SK-N-SH treated with all-trans-retinoic acid at 6 μM for 48 hours (cell line): ENCODE measurements around the gene C1QTNF9.

Experiments used
- ATAC-seq: fragments of 200-7000 bp; cut with Tn5 transposase; 3 replicates; pipeline ENCODE4 v1.9.1; 2020; ENCODE audit warnings: mild to moderate bottlenecking, moderate library complexity
- ARNTL ChIP-seq: fragments of 450-650 bp; formaldehyde crosslinking; IDR thresholded peaks from 2 replicates; pipeline ENCODE4 v1.5.0; 2020; ENCODE audit warnings: low read depth, mild to moderate bottlenecking, moderate library complexity, borderline replicate concordance
- BACH2 ChIP-seq: fragments of 250-450 bp; sonication (Bioruptor Pico); IDR thresholded peaks from 2 replicates; pipeline ENCODE4 v1.9.0; 2021; ENCODE audit warnings: mild to moderate bottlenecking, borderline replicate concordance
- CSDC2 ChIP-seq: fragments of 250-450 bp; sonication (Bioruptor Pico); IDR thresholded peaks from 2 replicates; pipeline ENCODE4 v1.5.0; 2020; ENCODE audit warnings: mild to moderate bottlenecking, moderate library complexity
- ESRRG ChIP-seq: fragments of 250-450 bp; sonication (Bioruptor Pico); IDR thresholded peaks from 2 replicates; pipeline ENCODE4 v1.6.1; 2021; ENCODE audit warnings: mild to moderate bottlenecking
- GLIS3 ChIP-seq: fragments of 250-450 bp; sonication (Bioruptor Pico); IDR thresholded peaks from 2 replicates; pipeline ENCODE4 v1.5.0; 2020; ENCODE audit warnings: mild to moderate bottlenecking, moderate library complexity
- ISL1 ChIP-seq: fragments of 250-450 bp; sonication (Bioruptor Pico); IDR thresholded peaks from 2 replicates; pipeline ENCODE4 v2.1.2; 2022; ENCODE audit warnings: mild to moderate bottlenecking, moderate library complexity
- OSR1 ChIP-seq: fragments of 250-450 bp; sonication (Bioruptor Pico); IDR thresholded peaks from 2 replicates; pipeline ENCODE4 v1.8.0; 2022; ENCODE audit warnings: moderate library complexity, mild to moderate bottlenecking, inconsistent platforms
- PATZ1 ChIP-seq: fragments of 250-450 bp; sonication (Bioruptor Pico); IDR thresholded peaks from 2 replicates; pipeline ENCODE4 v1.8.0; 2020; ENCODE audit warnings: mild to moderate bottlenecking, moderate library complexity, borderline replicate concordance
- PPARA ChIP-seq: fragments of 250-450 bp; sonication (Bioruptor Pico); IDR thresholded peaks from 2 replicates; pipeline ENCODE4 v1.5.0; 2020; ENCODE audit warnings: mild to moderate bottlenecking, borderline replicate concordance
- RARB ChIP-seq: fragments of 250-450 bp; sonication (Bioruptor Pico); IDR thresholded peaks from 2 replicates; pipeline ENCODE4 v1.8.0; 2021; ENCODE audit warnings: mild to moderate bottlenecking, moderate library complexity
- SNAI2 ChIP-seq: fragments of 250-450 bp; sonication (Bioruptor Pico); IDR thresholded peaks from 2 replicates; pipeline ENCODE4 v1.5.0; 2020; ENCODE audit warnings: mild to moderate bottlenecking, moderate library complexity
- TCF4 ChIP-seq: fragments of 250-450 bp; sonication (Bioruptor Pico); IDR thresholded peaks from 2 replicates; pipeline ENCODE4 v1.8.0; 2021; ENCODE audit warnings: mild to moderate bottlenecking, moderate library complexity, borderline replicate concordance
- TOX ChIP-seq: fragments of 250-450 bp; sonication (Bioruptor Pico); IDR thresholded peaks from 2 replicates; pipeline ENCODE4 v1.8.0; 2021; ENCODE audit warnings: mild to moderate bottlenecking, moderate library complexity, borderline replicate concordance
- ZC3H10 ChIP-seq: fragments of 250-450 bp; sonication (Bioruptor Pico); IDR thresholded peaks from 2 replicates; pipeline ENCODE4 v1.5.1; 2021; ENCODE audit warnings: mild to moderate bottlenecking, moderate library complexity
- ZFP3 ChIP-seq: fragments of 250-450 bp; sonication (Bioruptor Pico); IDR thresholded peaks from 2 replicates; pipeline ENCODE4 v1.5.0; 2020; ENCODE audit warnings: mild to moderate bottlenecking, moderate library complexity
- ZFP30 ChIP-seq: fragments of 450-650 bp; formaldehyde crosslinking; IDR thresholded peaks from 2 replicates; pipeline ENCODE4 v1.5.0; 2022; ENCODE audit warnings: mild to moderate bottlenecking, moderate library complexity
- ZNF565 ChIP-seq: fragments of 450-650 bp; formaldehyde crosslinking; conservative IDR thresholded peaks from 2 replicates; pipeline ENCODE4 v1.5.0; 2020; ENCODE audit warnings: low read depth, mild to moderate bottlenecking, moderate library complexity
- ZNF8 ChIP-seq: fragments of 450-650 bp; formaldehyde crosslinking; IDR thresholded peaks from 2 replicates; pipeline ENCODE4 v1.5.0; 2020; ENCODE audit warnings: mild to moderate bottlenecking, moderate library complexity
- TF ChIP-seq, protein P1 (sequence below): fragments of 250-450 bp; sonication (Bioruptor Pico); IDR thresholded peaks from 2 replicates; pipeline ENCODE4 v1.5.1; 2020; ENCODE audit warnings: low read depth, mild to moderate bottlenecking, moderate library complexity
- TF ChIP-seq, protein P2 (sequence below): fragments of 250-450 bp; sonication (Bioruptor Pico); IDR thresholded peaks from 2 replicates; pipeline ENCODE4 v1.8.0; 2021; ENCODE audit warnings: low read depth, mild to moderate bottlenecking, moderate library complexity, borderline replicate concordance
- TF ChIP-seq, protein P3 (sequence below): fragments of 250-450 bp; sonication (Bioruptor Pico); IDR thresholded peaks from 2 replicates; pipeline ENCODE4 v1.5.0; 2020; ENCODE audit warnings: mild to moderate bottlenecking, moderate library complexity
- TF ChIP-seq, protein P4 (sequence below): fragments of 250-450 bp; sonication (Bioruptor Pico); IDR thresholded peaks from 2 replicates; pipeline ENCODE4 v1.5.1; 2021; ENCODE audit warnings: mild to moderate bottlenecking, moderate library complexity

The C1QTNF9 gene

DNA sequence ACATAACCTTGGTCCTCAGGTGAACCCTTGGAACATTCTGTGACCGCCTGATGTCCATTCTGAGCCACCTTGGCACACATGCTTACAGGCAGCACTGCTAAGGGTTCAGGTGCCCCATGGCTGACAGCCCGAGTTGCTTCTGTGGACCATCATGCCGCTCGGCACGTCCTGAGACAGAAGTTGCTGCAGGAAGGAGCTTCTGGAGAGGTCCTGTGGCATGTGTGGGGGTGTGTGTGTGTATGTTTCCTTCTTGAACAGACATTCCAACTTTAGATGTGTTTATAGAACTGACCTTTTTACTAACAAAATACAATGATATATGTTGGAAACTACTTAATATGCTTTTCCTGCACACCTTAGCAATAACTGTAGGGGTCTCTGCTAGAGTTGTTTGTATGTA, 4.8 kb upstream of the C1QTNF9 start:
- no peak for ATAC-seq
- TF ChIP-seq OSR1 (CRISPR knock-in tag) (no peak), ZFP3 (CRISPR knock-in tag) (no peak), SNAI2 (CRISPR knock-in tag) (no peak), ARNTL (CRISPR knock-in tag) (no peak), TOX (CRISPR knock-in tag) (no peak), ZNF8 (CRISPR knock-in tag) (no peak), TCF4 (CRISPR knock-in tag) (no peak), ESRRG (CRISPR knock-in tag) (no peak), CSDC2 (no peak), ZC3H10 (CRISPR knock-in tag) (no peak), ZNF565 (no peak), PATZ1 (CRISPR knock-in tag) (no peak), ISL1 (no peak), GLIS3 (CRISPR knock-in tag) (no peak), ZFP30 (CRISPR knock-in tag) (no peak)
- TF ChIP-seq, protein P1, sequence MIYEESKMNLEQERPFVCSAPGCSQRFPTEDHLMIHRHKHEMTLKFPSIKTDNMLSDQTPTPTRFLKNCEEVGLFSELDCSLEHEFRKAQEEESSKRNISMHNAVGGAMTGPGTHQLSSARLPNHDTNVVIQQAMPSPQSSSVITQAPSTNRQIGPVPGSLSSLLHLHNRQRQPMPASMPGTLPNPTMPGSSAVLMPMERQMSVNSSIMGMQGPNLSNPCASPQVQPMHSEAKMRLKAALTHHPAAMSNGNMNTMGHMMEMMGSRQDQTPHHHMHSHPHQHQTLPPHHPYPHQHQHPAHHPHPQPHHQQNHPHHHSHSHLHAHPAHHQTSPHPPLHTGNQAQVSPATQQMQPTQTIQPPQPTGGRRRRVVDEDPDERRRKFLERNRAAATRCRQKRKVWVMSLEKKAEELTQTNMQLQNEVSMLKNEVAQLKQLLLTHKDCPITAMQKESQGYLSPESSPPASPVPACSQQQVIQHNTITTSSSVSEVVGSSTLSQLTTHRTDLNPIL, result no peak
- TF ChIP-seq, protein P2, sequence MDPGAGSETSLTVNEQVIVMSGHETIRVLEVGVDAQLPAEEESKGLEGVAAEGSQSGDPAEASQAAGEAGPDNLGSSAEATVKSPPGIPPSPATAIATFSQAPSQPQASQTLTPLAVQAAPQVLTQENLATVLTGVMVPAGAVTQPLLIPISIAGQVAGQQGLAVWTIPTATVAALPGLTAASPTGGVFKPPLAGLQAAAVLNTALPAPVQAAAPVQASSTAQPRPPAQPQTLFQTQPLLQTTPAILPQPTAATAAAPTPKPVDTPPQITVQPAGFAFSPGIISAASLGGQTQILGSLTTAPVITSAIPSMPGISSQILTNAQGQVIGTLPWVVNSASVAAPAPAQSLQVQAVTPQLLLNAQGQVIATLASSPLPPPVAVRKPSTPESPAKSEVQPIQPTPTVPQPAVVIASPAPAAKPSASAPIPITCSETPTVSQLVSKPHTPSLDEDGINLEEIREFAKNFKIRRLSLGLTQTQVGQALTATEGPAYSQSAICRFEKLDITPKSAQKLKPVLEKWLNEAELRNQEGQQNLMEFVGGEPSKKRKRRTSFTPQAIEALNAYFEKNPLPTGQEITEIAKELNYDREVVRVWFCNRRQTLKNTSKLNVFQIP (CRISPR knock-in tag), result no peak
- TF ChIP-seq, protein P3, sequence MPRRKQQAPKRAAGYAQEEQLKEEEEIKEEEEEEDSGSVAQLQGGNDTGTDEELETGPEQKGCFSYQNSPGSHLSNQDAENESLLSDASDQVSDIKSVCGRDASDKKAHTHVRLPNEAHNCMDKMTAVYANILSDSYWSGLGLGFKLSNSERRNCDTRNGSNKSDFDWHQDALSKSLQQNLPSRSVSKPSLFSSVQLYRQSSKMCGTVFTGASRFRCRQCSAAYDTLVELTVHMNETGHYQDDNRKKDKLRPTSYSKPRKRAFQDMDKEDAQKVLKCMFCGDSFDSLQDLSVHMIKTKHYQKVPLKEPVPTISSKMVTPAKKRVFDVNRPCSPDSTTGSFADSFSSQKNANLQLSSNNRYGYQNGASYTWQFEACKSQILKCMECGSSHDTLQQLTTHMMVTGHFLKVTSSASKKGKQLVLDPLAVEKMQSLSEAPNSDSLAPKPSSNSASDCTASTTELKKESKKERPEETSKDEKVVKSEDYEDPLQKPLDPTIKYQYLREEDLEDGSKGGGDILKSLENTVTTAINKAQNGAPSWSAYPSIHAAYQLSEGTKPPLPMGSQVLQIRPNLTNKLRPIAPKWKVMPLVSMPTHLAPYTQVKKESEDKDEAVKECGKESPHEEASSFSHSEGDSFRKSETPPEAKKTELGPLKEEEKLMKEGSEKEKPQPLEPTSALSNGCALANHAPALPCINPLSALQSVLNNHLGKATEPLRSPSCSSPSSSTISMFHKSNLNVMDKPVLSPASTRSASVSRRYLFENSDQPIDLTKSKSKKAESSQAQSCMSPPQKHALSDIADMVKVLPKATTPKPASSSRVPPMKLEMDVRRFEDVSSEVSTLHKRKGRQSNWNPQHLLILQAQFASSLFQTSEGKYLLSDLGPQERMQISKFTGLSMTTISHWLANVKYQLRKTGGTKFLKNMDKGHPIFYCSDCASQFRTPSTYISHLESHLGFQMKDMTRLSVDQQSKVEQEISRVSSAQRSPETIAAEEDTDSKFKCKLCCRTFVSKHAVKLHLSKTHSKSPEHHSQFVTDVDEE (CRISPR knock-in tag), result no peak
- TF ChIP-seq, protein P4, sequence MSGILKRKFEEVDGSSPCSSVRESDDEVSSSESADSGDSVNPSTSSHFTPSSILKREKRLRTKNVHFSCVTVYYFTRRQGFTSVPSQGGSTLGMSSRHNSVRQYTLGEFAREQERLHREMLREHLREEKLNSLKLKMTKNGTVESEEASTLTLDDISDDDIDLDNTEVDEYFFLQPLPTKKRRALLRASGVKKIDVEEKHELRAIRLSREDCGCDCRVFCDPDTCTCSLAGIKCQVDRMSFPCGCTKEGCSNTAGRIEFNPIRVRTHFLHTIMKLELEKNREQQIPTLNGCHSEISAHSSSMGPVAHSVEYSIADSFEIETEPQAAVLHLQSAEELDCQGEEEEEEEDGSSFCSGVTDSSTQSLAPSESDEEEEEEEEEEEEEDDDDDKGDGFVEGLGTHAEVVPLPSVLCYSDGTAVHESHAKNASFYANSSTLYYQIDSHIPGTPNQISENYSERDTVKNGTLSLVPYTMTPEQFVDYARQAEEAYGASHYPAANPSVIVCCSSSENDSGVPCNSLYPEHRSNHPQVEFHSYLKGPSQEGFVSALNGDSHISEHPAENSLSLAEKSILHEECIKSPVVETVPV (CRISPR knock-in tag), result no peak

- peak; percentile 64 for ATAC-seq
- peak; percentile 46; the same call in 1 of the 2 replicates for TF ChIP-seq ISL1
- no peak for TF ChIP-seq OSR1 (CRISPR knock-in tag)
- no peak for TF ChIP-seq PPARA (CRISPR knock-in tag)
- TF ChIP-seq ESRRG (CRISPR knock-in tag), result no peak
Measured at GRCh38 chr13:24306632-24307031, 2.7 kb upstream of the C1QTNF9 start.

DNA sequence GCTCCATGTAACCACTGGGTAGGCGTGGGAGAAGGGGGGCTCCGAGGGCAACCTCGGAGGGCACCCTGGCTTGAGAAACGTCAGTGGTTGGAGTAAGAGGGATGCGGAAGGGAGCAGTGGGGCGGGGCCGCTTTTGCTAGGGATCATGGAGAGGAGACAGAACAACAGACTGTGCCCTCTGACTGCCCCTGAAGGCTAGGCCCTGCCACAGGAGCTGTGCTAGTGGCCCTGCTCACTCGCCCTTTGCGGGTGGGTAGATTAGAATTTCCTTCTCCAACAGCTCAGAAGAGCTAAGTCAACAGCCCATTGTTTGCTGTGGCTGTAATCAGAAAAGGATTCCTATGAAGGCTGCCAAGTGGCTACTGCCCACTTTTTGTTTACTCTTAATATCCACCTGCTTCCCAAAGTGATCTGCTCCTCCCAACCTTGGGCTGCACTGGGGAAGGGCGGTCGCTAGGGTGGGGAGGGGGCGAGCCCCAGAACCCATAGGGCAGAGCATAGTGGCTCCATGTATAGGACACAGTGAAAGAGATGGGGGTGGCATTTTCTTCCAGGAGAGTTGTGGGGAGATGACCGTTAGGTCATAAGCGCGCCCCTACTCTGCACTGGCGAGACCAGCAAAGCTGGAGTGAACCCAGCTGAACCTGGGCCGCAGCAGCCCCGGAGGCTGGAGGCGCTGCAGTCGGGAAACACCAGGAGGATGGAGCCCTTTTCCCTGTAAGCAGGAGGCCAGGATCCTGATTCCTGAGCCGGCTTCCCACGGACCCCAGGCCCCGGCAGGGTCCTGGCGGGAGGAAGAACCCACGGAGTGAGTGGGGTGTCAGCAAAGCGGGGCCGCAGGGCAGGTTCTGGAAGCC, 1.9 kb upstream of the C1QTNF9 start:
- TF ChIP-seq BACH2 (CRISPR knock-in tag) (no peak), PATZ1 (CRISPR knock-in tag) (no peak), ISL1 (no peak), RARB (CRISPR knock-in tag) (no peak)
- no peak for ATAC-seq
